HG03039 (cell line): ENCODE data around the gene HOXA7.

ENCODE experiments used
- ATAC-seq: cut with Tn5 transposase; IDR thresholded peaks from one replicate; pipeline ENCODE4 v1.9.1; 2021; ENCODE audit warnings: mild to moderate bottlenecking, moderate library complexity; ENCODE audit not compliant: unreplicated experiment

HOXA7 gene

GRCh38 chr7:27148756-27149641, 7.5 kb downstream of the HOXA7 start:
- no peak for ATAC-seq

- no peak for ATAC-seq
Measured at GRCh38 chr7:27148031-27148755, 8.3 kb downstream of the HOXA7 start.

- ATAC-seq, result no peak
Measured at GRCh38 chr7:27147199-27148030, 9.1 kb downstream of the HOXA7 start, which contains the start of gene HOXA6. HOXA6 (minus strand) TSS chr7:27147774; CDS start chr7:27147749, 25 bp downstream.

DNA sequence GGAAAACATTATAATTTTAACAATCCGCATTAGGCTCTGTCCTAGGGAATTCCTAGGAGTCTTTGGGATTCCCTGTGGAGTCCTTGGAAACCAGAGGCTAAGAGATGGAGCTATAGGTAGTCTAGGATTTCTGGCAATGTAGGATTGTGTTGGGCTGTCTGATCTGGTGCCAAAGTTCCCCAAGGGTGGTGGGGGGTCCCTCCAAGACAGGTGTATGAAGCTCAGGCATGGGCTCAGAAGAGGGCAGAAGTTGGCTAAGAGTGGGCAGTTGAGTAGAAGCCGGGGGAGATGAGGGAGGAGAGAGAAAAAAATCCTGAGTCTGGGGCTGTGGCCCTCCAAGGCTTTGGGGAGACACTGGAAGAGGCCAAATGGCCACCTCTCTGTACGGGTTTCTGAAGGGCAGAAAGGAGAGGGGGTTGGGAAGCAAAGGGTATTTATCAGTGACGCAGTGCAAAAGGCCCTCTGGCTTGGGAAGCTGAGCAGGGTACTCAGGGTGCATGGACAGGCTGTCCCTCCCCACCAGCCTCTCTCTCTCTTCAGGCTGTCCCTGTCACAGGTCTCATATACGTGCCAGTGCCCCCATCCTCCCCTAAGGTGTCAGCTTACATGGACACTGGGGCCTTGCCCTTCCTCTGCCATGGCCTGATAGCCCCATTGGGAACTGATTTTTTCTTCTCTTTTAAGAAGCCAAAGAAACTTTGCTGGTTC, 9.8 kb downstream of the HOXA7 start:
- no peak for ATAC-seq

DNA sequence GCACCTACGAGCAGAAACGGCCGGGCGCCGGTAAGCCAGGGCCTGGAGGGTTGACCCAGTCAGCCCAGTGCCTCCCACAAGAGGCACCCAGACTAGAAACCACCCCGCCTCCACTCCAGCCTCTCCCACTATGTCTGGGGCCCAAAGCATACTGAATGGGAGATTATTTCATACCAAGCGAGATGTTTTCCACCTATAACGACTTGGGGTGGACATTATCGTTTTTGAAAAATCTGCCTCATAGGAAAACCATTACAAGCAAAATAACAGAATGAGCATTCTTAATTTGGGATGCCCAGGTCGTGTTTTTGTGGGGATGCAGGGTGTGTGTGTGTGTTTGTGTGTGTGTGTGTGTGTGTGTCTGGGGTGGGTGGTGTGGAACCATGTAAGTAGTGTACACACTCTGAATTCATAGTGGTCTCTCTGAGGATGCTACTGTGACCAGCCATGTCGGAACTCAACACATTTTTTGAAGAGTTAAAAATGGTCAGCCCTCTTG, 10.5 kb downstream of the HOXA7 start:
- ATAC-seq, result no peak

DNA sequence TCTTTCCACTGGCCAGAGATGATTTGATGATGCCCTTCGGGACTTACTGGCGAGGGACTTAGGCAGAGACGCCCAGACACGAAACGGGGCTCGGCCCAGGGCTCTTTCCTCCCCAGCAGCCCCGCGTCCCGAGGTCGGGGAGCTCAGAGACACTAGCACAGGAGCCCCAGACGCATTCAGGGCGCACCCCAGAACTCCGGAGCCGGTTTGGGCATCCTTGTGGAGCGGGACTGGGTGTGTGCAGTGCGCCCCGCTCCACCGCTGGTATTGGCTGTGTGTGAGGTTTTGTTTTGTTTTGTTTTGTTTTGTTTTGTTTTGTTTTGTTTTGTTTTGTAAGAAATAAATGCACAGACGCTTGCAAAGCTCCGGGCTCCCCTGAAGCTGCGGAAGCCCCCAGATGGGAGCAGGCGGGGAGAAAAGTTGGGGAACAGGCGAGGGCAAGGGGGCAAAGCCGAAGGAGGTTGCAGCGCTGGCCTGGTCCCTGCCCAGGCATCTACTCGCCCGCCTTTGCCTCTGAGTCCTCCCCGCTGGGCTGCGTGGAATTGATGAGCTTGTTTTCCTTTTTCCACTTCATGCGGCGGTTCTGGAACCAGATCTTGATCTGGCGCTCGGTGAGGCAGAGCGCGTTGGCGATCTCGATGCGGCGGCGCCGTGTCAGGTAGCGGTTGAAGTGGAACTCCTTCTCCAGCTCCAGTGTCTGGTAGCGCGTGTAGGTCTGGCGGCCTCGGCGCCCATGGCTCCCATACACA, 11.1 kb downstream of the HOXA7 start:
- no peak for ATAC-seq

DNA sequence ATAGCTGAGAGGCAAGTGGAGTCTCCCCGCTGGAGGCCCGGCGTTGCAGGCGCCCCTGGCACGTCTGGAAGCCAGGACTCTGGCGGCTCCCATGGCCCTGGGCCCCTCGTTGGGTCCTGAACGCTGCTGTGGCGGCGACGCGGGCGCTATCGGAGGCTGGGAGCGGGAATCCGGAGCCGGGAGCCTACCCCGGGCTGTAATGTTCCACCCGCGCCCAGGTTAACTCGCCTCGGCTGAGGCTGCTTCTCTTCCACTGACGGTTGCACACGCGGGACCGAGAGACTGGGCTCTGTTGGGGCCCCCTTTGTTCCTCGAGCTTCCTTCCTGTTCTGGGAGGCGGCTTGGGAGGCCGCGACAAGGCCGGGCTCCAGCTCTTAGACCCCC, 11.7 kb downstream of the HOXA7 start:
- no peak for ATAC-seq

GRCh38 chr7:27143950-27144780, 12.3 kb downstream of the HOXA7 start:
- no peak for ATAC-seq

DNA sequence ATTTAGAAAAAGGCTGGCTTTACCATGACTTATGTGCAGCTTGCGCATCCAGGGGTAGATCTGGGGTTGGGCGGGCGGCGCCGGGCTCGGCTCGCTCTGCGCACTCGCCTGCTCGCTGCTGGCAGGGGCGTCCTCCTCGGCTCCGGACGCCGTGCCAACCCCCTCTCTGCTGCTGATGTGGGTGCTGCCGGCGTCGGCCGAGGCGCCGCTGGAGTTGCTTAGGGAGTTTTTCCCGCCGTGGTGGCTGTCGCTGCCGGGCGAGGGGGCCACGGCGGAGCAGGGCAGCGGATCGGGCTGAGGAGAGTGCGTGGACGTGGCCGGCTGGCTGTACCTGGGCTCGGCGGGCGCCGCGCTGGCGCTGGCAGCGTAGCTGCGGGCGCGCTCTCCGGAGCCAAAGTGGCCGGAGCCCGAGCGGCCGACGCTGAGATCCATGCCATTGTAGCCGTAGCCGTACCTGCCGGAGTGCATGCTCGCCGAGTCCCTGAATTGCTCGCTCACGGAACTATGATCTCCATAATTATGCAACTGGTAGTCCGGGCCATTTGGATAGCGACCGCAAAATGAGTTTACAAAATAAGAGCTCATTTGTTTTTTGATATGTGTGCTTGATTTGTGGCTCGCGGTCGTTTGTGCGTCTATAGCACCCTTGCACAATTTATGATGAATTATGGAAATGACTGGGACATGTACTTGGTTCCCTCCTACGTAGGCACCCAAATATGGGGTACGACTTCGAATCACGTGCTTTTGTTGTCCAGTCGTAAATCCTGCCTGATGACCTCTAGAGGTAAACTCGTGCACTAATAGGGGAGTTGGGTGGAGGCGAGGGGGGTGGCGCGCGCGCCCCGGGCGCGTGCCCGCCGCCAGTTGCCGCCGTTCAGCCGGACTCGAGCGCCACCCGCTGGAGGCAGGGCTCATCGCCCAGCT, 13.2 kb downstream of the HOXA7 start, which contains the start of gene HOXA5:
TSS of gene HOXA5 (minus strand) at position 659 of the 927 bp plus-strand sequence. CDS start at position 585, 74 bp downstream.
- ATAC-seq, result no peak

GRCh38 chr7:27142580-27143022, 13.9 kb downstream of the HOXA7 start:
- ATAC-seq, result no peak

DNA sequence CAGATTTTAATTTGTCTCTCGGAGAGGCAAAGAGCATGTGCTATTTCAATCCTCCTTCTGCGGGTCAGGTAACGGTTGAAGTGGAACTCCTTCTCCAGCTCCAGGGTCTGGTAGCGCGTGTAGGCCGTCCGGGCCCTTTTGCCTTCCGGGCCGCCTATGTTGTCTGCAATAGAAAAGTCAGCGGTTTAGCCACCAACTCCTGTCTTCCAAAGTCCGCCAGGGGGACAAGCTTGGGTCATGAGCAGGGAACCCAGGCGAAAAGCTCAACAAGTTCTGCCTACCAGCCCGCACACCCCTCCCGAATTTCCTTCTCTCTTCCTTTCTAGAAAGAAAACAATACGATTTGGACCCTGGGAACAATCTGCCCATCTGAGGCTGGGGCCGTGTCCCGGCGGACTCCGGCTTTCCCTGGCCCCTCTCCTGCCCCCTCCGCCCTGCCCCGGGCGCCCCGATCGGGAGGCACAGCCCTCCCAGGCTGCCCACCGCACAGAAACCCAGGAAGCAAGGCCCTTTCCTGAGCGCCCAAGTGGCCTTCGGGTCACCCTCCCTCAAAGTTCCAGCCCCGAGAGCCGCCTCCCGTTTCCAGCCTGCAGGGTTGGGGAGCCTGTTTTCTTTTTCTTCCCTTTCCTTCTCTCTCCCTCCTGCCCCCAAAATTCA, 14.4 kb downstream of the HOXA7 start:
- ATAC-seq, result no peak

GRCh38 chr7:27141137-27141922, 15.1 kb downstream of the HOXA7 start:
- no peak for ATAC-seq

DNA sequence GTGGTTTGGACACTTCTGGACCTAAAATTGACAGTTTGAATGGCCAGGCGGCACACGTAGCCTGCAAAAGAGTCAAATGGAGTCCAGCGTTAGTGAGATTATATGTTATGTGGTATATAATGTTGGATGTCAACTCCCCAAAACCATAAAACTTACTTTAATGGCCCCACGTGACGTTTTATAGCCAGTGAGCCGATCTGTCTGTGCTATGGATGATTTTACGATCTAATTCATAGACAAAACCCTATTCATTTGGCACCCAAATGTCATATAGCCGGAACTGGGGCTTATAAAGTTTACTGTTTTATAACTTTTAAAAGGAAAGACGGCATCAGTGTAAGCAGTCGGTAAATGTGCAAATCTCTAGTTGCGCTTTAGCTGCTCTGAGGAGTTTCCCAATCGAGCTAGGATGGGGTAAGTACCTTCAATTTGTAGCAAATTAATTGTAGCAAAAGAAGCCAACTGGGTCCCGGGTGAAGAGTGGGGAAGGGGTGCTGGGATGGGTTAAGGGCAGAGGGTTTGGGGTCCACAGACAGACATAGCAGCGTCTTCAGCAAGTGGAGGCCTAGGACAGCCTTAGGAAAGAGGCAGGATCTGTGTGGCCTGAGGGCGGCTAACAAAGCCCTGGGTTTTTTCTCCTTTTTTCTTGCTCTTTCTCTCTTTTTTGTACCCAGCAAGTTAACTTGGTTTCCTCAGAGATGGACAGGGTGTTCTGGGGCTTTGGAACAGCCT, 16.2 kb downstream of the HOXA7 start:
- ATAC-seq, result no peak

DNA sequence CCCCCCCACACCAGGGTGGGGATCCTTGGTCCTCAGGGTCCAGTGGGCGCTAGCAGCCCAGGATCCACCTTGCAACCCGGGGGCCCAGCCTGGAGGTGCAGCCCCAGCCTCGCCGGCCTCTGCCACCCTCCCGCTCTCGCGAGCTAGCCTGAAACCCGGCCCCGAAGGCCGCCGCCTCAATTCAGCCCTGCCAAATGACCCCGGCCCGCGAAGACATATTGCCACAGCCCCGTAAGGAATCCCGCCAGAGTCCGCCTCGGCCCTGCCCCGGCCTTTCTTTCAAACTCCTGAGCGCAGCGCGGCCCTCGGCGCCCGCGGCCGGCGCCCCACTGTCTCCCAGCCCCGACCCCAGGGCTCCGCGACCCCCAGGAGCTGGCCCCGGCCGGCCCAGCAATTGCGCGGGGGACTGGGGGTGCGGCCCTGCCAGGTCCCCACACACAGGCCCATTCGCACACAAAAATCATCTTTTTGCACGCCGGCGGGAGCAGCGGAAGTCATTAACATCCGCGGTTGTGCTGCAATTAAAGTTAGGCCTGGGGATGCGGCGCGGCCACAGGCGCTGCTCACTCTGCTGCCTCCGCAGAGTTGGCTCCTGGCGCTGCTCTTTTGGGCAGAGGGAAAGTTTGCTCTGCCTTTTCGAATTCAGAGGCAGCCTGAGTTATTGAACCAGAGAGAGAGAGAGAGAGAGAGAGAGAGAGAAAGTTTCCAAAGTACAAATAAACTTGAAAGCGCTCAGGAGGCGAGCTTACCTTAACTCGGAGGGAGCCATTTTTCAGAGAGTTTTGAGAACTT, 16.9 kb downstream of the HOXA7 start:
- ATAC-seq, result no peak

- no peak for ATAC-seq
Measured at GRCh38 chr7:27138985-27139333, 17.5 kb downstream of the HOXA7 start.
